ENCODE measurements around the gene SCN1A. TPM values are rescaled to one million over a fixed set of nuclear protein-coding genes. Genes with fewer than 3 reads are reported as not detected.
"Not testable (repeated sequence)": the region's sequence is repeated elsewhere in the genome, so short reads cannot be mapped to it uniquely, and the experiment has no call there.

SCN1A gene
- total and polyA plus RNA-seq, 4 donors, result 34.9 to 119 (median 60.1) TPM

DNA sequence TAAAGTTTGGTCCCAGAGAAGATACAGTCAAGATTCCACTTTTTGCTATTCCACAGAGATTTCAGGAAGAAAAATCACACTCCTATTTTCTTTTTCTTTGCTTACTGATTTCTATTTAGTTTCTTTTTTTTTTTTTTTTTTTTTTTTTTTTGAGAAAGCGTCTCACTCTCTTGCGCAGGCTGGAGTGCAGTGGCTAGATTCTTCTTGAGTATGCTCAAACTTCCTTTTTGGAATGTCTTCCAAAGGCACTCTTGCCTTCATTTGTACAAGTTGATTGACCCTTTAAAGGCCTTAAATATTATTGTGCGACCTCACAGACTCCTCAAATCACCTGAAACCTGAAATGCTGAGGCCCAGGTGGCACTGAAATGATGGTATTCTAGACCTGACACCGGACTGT, 9.6 kb downstream of the SCN1A start:
- DNase-seq (ENCODE audit: low read depth in 4 of 6, low spot score in 6 of 6), result no peak
- 100% methylated on average over 3 of the region's 4 CpGs for WGBS (ENCODE audit: insufficient coverage)
- no peaks in the 10 kb centered on the region for H3K36me3 ChIP-seq (ENCODE audit: control insufficient read depth, insufficient read depth, low read length)

DNA sequence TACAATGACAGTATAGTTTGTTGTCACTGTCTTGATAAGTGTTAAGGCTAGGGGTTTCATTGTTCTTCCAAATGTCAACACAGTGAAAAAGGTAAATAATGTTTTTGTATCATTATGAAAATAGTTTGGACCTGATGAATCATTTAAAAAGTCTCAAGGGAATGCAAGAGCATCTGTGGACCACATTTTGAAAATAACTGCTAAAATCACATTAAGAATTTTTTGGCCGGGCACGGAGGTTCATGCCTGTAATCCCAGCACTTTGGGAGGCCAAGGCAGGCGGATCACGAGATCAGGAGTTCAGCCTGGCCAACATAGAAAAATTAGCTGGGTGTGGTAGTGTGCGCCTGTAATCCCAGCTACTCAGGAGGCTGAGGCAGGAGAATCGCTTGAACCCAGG, 10.3 kb downstream of the SCN1A start:
- H3K9me3 ChIP-seq (ENCODE audit: control insufficient read depth, insufficient read depth, low read length), result no peaks in the 10 kb centered on the region
- 97% methylated on average over 5 of the region's 6 CpGs for WGBS (ENCODE audit: insufficient coverage)

More for the DNA sequence above, 9.6 kb downstream of the SCN1A start:
- Histone ChIP-seq H3K27me3 (ENCODE audit: control insufficient read depth, insufficient read depth, low read length) (no peaks in the 10 kb centered on the region), H3K4me1 (ENCODE audit: control insufficient read depth, insufficient read depth, low read length) (no peaks in the 10 kb centered on the region), H3K4me3 (ENCODE audit: low read depth, low read length) (no peak overlapping the region), H3K9me3 (ENCODE audit: control insufficient read depth, insufficient read depth, low read length) (no peaks in the 10 kb centered on the region), H3K27ac (ENCODE audit: low read depth, low read length) (no peak overlapping the region)

DNA sequence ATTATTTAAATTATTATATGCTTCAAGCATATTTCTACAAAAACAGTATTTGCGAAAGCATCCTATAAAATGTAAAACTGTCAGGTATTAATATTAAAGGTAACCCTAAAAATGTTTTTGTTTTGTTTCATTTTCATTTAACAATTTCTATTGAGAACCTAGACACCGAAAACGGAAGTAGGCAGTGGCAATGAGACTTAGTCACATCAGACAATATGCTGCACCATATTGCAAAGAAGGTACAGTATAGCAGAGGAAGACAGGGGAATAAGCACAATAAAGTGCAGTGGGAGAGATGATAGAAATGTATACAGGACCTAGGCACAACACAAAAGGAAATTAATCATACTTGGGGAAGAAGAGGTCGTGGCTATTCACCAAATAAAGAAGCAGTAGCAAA, 12.2 kb downstream of the SCN1A start:
- no peak for DNase-seq (ENCODE audit: low read depth in 4 of 6, low spot score in 6 of 6)
- Histone ChIP-seq H3K36me3 (ENCODE audit: control insufficient read depth, insufficient read depth, low read length) (no peaks in the 10 kb centered on the region), H3K4me3 (ENCODE audit: low read depth, low read length) (no peak overlapping the region), H3K9me3 (ENCODE audit: control insufficient read depth, insufficient read depth, low read length) (peaks cover 3% of the 10 kb centered on the region), H3K4me1 (ENCODE audit: control insufficient read depth, insufficient read depth, low read length) (no peaks in the 10 kb centered on the region), H3K27me3 (ENCODE audit: control insufficient read depth, insufficient read depth, low read length) (no peaks in the 10 kb centered on the region), H3K27ac (ENCODE audit: low read depth, low read length) (no peak overlapping the region)
- no CpG with 5 or more reads among the region's 4 CpGs for WGBS (ENCODE audit: insufficient coverage)

More for the DNA sequence above, 10.3 kb downstream of the SCN1A start:
- DNase-seq (ENCODE audit: low read depth in 4 of 6, low spot score in 6 of 6), result no peak
- Histone ChIP-seq H3K4me1 (ENCODE audit: control insufficient read depth, insufficient read depth, low read length) (no peaks in the 10 kb centered on the region), H3K27ac (ENCODE audit: low read depth, low read length) (no peak overlapping the region), H3K4me3 (ENCODE audit: low read depth, low read length) (no peak overlapping the region), H3K36me3 (ENCODE audit: control insufficient read depth, insufficient read depth, low read length) (no peaks in the 10 kb centered on the region), H3K27me3 (ENCODE audit: control insufficient read depth, insufficient read depth, low read length) (no peaks in the 10 kb centered on the region)

DNA sequence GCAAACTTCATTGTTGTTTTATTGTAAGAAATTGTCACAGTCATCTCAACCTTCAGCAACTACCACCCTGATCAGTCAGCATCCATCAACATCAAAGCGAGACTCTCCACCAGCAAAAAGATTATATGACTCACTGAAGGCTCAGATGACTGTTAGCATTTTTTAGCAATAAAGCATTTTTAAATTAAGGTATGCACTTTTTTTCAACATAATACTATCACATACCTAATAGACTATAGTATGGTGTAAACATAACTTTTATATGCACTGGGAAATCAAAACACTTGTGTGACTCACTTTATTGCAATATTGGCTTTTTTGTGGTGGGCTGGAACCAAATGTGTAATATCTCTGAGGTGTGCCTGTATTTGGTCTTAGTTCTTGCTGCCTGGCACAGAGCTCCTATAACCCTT, 15.6 kb downstream of the SCN1A start:
- no CpG with 5 or more reads among the region's 1 CpG for WGBS (ENCODE audit: insufficient coverage)
- no peaks in the 10 kb centered on the region for H3K36me3 ChIP-seq (ENCODE audit: control insufficient read depth, insufficient read depth, low read length)

DNA sequence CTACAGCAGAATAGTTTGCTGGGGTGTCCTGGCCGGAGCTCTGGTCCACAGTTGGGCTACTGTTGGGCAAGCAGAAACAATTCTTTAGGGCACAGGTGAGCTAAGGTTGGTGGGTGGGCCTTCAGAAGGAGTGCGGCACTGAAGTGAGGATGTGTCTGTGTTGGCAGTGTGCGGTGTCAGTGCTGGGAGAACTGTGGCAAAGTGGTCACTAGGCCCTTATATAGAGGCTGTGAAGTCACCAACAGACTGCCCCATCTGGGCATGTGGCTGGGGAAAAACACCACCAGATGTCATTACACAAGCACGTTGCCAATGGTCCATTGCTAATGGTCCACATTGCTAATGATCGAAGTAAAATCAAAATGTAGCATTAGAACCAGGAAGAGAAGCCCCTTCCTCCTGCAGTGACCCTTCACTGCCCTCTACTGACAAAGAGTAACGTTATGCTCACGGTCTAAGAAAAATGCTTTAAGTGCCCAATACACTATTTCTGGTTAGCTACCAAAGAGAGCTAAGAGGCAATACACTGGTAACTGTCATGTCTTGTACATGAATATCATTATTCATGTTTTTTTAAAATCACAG, 21.3 kb downstream of the SCN1A start:
- DNase-seq (ENCODE audit: low read depth in 4 of 6, low spot score in 6 of 6), result peak in 1 of 6 donors; percentile 10
- no peaks in the 10 kb centered on the region for H3K4me1 ChIP-seq (ENCODE audit: control insufficient read depth, insufficient read depth, low read length)
- no peak overlapping the region for H3K4me3 ChIP-seq (ENCODE audit: low read depth, low read length)
- H3K36me3 ChIP-seq (ENCODE audit: control insufficient read depth, insufficient read depth, low read length), result no peaks in the 10 kb centered on the region
- peaks cover 3% of the 10 kb centered on the region for H3K9me3 ChIP-seq (ENCODE audit: control insufficient read depth, insufficient read depth, low read length)
- H3K27ac ChIP-seq (ENCODE audit: low read depth, low read length), result no peak overlapping the region
- WGBS (ENCODE audit: insufficient coverage), result 92% methylated on average over 3 of the region's 7 CpGs
- H3K27me3 ChIP-seq (ENCODE audit: control insufficient read depth, insufficient read depth, low read length), result no peaks in the 10 kb centered on the region

More for the DNA sequence above, 15.6 kb downstream of the SCN1A start:
- no peak for DNase-seq (ENCODE audit: low read depth in 4 of 6, low spot score in 6 of 6)
- peaks cover 3% of the 10 kb centered on the region for H3K9me3 ChIP-seq (ENCODE audit: control insufficient read depth, insufficient read depth, low read length)
- no peak overlapping the region for H3K27ac ChIP-seq (ENCODE audit: low read depth, low read length)
- H3K27me3 ChIP-seq (ENCODE audit: control insufficient read depth, insufficient read depth, low read length), result no peaks in the 10 kb centered on the region
- H3K4me3 ChIP-seq (ENCODE audit: low read depth, low read length), result no peak overlapping the region
- no peaks in the 10 kb centered on the region for H3K4me1 ChIP-seq (ENCODE audit: control insufficient read depth, insufficient read depth, low read length)

DNA sequence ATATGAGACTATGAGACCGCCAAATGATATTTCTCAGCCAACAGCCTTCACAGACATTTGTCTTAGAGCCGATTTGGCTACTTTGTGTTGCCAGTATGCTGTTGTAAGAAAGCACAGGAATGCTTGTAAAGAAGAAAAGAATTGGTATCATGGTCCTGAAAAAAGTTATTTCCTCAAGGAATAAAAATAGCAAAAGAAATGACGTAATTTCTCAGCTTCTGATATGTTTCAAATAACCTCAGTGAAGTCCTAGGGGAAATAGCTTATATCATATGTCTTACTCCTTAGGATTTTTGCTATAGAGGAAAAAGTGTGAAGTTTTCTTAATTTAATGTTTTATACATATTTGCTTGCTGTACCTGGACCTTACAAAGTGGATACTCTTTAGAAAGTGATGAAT, 23.0 kb downstream of the SCN1A start:
- no CpG with 5 or more reads among the region's 3 CpGs for WGBS (ENCODE audit: insufficient coverage)
- Histone ChIP-seq H3K4me3 (ENCODE audit: low read depth, low read length) (no peak overlapping the region), H3K27me3 (ENCODE audit: control insufficient read depth, insufficient read depth, low read length) (no peaks in the 10 kb centered on the region), H3K36me3 (ENCODE audit: control insufficient read depth, insufficient read depth, low read length) (no peaks in the 10 kb centered on the region), H3K4me1 (ENCODE audit: control insufficient read depth, insufficient read depth, low read length) (no peaks in the 10 kb centered on the region), H3K27ac (ENCODE audit: low read depth, low read length) (no peak overlapping the region), H3K9me3 (ENCODE audit: control insufficient read depth, insufficient read depth, low read length) (no peaks in the 10 kb centered on the region)
- DNase-seq (ENCODE audit: low read depth in 4 of 6, low spot score in 6 of 6), result no peak

DNA sequence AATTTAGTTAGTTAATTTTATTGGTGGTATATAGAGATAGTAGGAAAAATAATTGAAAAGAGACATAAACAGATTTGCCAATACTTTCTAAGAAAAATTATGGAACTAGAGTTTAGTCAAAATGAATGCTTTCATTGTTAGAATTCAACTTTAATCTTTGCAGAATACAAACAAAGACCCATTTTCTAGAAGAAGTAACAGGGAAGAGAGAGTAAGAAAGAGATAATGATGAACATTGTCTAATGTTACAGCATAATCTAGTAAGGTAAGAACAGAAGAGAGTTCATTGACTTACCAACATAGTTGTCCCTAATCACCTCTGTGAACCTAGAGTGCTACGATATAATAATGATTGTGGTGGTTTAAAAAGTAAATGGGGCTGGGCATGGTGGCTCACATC, 23.7 kb downstream of the SCN1A start:
- Histone ChIP-seq H3K27ac (ENCODE audit: low read depth, low read length) (no peak overlapping the region), H3K9me3 (ENCODE audit: control insufficient read depth, insufficient read depth, low read length) (no peaks in the 10 kb centered on the region), H3K4me1 (ENCODE audit: control insufficient read depth, insufficient read depth, low read length) (no peaks in the 10 kb centered on the region), H3K27me3 (ENCODE audit: control insufficient read depth, insufficient read depth, low read length) (no peaks in the 10 kb centered on the region), H3K4me3 (ENCODE audit: low read depth, low read length) (no peak overlapping the region), H3K36me3 (ENCODE audit: control insufficient read depth, insufficient read depth, low read length) (no peaks in the 10 kb centered on the region)
- no peak for DNase-seq (ENCODE audit: low read depth in 4 of 6, low spot score in 6 of 6)
- WGBS (ENCODE audit: insufficient coverage), result no CpG with 5 or more reads among the region's 1 CpG

DNA sequence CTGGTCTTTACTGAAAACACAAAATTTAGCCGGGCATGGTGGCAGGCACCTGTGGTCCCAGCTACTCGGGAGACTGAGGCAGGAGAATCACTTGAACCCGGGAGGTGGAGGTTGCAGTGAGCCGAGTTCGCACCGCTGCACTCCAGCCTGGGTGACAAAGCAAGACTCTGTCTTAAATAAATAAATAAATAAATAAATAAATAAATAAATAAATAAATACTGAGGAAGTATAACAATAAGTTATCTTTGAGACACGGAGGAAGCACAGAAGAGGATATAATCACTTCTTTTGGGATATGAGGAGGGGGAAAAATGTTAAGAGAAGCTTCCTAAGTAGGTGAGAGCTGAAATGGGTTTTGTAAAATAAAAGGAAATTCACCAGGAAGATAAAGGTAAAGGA, 24.5 kb downstream of the SCN1A start:
- not testable (repeated sequence) for H3K4me1 ChIP-seq (ENCODE audit: control insufficient read depth, insufficient read depth, low read length); H3K36me3 ChIP-seq (ENCODE audit: control insufficient read depth, insufficient read depth, low read length); H3K9me3 ChIP-seq (ENCODE audit: control insufficient read depth, insufficient read depth, low read length); H3K27me3 ChIP-seq (ENCODE audit: control insufficient read depth, insufficient read depth, low read length); DNase-seq (ENCODE audit: low read depth in 4 of 6, low spot score in 6 of 6); H3K27ac ChIP-seq (ENCODE audit: low read depth, low read length); H3K4me3 ChIP-seq (ENCODE audit: low read depth, low read length)
- WGBS (ENCODE audit: insufficient coverage), result 100% methylated on average over 1 of the region's 7 CpGs

DNA sequence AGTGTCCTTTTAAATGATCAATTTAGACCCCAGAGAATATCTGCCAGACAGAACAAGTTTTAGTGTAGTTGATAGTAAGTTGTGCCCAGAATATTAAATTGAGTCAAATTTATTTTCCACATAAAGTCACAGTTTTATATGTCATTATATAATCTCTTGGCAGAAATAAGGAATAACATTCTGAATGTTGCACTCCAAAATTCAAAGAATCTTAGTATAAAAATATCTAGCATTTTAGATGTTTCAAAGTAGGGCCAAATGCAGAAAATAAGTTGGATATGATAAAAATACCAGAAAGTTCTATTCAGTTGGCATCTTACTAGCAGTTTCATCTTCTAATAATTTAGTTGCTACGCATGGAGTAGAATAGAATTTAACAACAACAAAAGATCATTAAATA, 33.5 kb downstream of the SCN1A start:
- peak in 1 of 6 donors; percentile 30 for DNase-seq (ENCODE audit: low read depth in 4 of 6, low spot score in 6 of 6)
- no peak overlapping the region for H3K4me3 ChIP-seq (ENCODE audit: low read depth, low read length)
- no peaks in the 10 kb centered on the region for H3K27me3 ChIP-seq (ENCODE audit: control insufficient read depth, insufficient read depth, low read length)
- no peak overlapping the region for H3K27ac ChIP-seq (ENCODE audit: low read depth, low read length)
- no peaks in the 10 kb centered on the region for H3K36me3 ChIP-seq (ENCODE audit: control insufficient read depth, insufficient read depth, low read length)
- WGBS (ENCODE audit: insufficient coverage), result no CpG with 5 or more reads among the region's 1 CpG
- no peaks in the 10 kb centered on the region for H3K9me3 ChIP-seq (ENCODE audit: control insufficient read depth, insufficient read depth, low read length)
- H3K4me1 ChIP-seq (ENCODE audit: control insufficient read depth, insufficient read depth, low read length), result no peaks in the 10 kb centered on the region

DNA sequence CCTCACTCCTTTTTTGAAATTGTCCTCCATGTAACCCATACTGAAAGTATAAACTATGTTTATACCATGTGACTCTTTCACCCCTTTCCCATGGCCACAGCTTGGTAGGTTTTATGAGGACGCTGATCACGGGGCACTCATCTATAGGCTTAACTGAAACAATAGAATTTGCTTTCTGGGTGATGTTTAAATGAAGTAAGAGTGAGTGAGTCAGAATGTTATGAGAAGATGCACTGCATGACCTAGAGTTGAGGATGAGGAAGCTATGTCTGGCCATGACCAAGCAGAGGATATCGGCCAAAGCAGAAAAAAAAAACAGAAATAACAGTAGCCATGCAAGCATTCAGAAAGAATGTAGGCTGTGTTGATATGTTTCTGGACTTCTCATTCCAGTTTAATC, 34.9 kb downstream of the SCN1A start:
- Histone ChIP-seq H3K27me3 (ENCODE audit: control insufficient read depth, insufficient read depth, low read length) (no peaks in the 10 kb centered on the region), H3K9me3 (ENCODE audit: control insufficient read depth, insufficient read depth, low read length) (no peaks in the 10 kb centered on the region), H3K4me3 (ENCODE audit: low read depth, low read length) (no peak overlapping the region), H3K36me3 (ENCODE audit: control insufficient read depth, insufficient read depth, low read length) (no peaks in the 10 kb centered on the region), H3K27ac (ENCODE audit: low read depth, low read length) (no peak overlapping the region), H3K4me1 (ENCODE audit: control insufficient read depth, insufficient read depth, low read length) (no peaks in the 10 kb centered on the region)
- DNase-seq (ENCODE audit: low read depth in 4 of 6, low spot score in 6 of 6), result no peak
- 85% methylated on average over 2 of the region's 3 CpGs for WGBS (ENCODE audit: insufficient coverage)
